Measurements from ENCODE around the gene LYRM1.
A peak's percentile ranks its signal among the peaks of the same experiment; 100 is the strongest.
"Not testable (repeated sequence)": the region's sequence is repeated elsewhere in the genome, so short reads cannot be mapped to it uniquely, and the experiment has no call there.

LYRM1 gene

DNA sequence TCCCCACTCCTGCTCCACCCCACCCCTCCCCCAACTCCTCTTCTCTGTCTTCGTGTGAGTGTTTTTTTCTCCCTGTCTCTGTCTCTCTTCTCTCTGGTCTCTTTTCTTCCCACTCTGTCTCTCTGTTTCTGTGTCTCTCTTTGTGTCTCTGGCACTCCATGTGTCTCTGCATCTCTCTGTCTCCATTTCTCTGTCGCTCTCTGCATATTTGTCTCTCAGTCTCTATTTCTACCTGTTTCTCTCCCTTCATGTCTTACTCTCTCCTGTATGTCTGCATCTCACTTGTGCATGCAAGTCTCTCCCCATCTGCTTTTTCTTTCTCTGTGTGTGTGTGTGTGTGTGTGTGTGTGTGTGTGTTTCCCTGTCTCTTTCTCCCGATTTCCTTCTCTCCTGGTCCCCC is 68.2 kb downstream of the LYRM1 start:
- DNase-seq (ENCODE audit: low read depth) = no peak
- TF ChIP-seq, protein P1, sequence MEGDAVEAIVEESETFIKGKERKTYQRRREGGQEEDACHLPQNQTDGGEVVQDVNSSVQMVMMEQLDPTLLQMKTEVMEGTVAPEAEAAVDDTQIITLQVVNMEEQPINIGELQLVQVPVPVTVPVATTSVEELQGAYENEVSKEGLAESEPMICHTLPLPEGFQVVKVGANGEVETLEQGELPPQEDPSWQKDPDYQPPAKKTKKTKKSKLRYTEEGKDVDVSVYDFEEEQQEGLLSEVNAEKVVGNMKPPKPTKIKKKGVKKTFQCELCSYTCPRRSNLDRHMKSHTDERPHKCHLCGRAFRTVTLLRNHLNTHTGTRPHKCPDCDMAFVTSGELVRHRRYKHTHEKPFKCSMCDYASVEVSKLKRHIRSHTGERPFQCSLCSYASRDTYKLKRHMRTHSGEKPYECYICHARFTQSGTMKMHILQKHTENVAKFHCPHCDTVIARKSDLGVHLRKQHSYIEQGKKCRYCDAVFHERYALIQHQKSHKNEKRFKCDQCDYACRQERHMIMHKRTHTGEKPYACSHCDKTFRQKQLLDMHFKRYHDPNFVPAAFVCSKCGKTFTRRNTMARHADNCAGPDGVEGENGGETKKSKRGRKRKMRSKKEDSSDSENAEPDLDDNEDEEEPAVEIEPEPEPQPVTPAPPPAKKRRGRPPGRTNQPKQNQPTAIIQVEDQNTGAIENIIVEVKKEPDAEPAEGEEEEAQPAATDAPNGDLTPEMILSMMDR (IDR thresholded peaks at IDR 0.05; ENCODE audit: low read depth, low read length, missing control alignments) = no peak
- H3K4me3 ChIP-seq (ENCODE audit: low read depth, low read length) = no peak overlapping the region

DNA sequence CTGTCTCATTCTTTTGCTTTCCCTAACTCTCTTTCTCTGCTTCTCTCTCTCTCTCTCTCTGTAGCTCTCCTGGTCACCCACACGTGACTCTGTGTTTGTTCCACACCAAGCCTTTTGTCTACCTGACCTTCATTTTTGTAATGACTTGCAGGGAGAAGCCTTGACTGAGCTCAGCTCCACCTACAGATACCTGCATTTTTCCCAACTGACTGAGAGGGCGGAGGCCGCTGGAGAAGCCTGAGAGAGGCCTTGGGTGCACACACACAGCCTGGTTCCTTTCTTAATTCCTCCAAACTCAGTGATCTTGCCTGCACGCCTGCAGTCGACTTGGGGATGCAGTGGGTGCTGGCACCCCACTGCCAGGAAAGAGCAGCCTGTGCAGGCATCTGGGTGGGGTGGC is 68.8 kb downstream of the LYRM1 start:
- TF ChIP-seq, protein P1 (IDR thresholded peaks at IDR 0.05; ENCODE audit: low read depth, low read length, missing control alignments) = no peak
- DNase-seq (ENCODE audit: low read depth) = no peak
- no peak overlapping the region for H3K4me3 ChIP-seq (ENCODE audit: low read depth, low read length)

DNA sequence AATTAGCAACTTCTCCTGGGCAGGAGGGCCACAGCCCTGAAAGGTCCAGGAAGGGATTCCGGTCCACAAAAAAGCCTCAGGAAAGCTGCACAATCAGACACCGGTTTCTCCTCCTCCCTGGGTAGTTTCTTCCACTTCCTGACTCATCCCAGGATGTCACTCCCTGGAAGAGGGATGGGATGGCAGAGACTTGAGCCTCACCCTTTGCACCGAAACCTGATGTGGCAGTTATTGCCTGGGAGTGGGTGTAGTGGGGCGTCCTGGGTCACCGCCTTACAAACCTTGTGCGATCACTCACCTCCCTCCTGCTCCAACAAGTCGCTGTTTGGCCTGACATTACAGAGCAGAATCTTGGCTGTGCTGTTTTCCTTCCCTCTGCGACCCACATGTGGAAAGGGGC is 70.8 kb downstream of the LYRM1 start:
- H3K4me3 ChIP-seq (ENCODE audit: low read depth, low read length) = no peak overlapping the region
- DNase-seq (ENCODE audit: low read depth) = peak; percentile 10
- TF ChIP-seq, protein P1 (IDR thresholded peaks at IDR 0.05; ENCODE audit: low read depth, low read length, missing control alignments) = no peak

DNA sequence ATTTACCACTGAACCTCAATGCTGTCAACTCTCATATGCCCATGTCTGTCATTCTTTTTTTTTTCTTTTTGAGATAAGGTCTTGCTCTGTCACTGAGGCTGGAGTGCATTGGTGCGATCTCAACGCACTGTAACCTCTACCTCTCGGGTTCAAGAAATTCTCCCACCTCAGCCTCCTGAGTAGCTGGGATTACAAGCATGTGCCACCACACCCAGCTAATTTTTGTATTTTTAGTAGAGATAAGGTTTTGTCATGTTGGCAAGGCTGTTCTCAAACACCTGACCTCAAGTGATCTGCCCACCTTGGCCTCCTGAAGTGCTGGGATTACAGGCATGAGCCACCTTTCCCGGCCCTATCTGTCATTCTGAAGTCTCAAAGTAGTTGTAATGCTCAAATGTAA is 72.6 kb downstream of the LYRM1 start:
- DNase-seq (ENCODE audit: low read depth); H3K4me3 ChIP-seq (ENCODE audit: low read depth, low read length): not testable (repeated sequence)

All from GM12864 (cell line).